Epithelial cell of proximal tubule (primary cell): ENCODE results near the gene SLC35G4. TPM values are rescaled to one million over a fixed set of nuclear protein-coding genes. Genes with fewer than 3 reads are reported as not detected.

Experiments used
- DNase-seq: peaks from one replicate; pipeline ENCODE4 v3.0.0-alpha.2; 2011; ENCODE audit warnings: low read depth
- H3K4me3 ChIP-seq: 2 replicates; pipeline ENCODE4 v1.5.1; 2011; ENCODE audit warnings: low read depth, mild to moderate bottlenecking, low read length
- total RNA-seq: library from RNA; depleted of rRNA; stranded (reverse); fragments of >200 nt; gene quantifications from 2 replicates; pipeline ENCODE4 v1.2.3, GENCODE V29; 2015
- TF ChIP-seq, protein P1 (sequence below): conservative IDR thresholded peaks from 2 replicates; pipeline ENCODE4 v1.5.1; 2012; ENCODE audit warnings: low read depth, mild to moderate bottlenecking, low read length

Gene SLC35G4
- total RNA-seq, 1 donor from 2014 or later = not detected

DNA sequence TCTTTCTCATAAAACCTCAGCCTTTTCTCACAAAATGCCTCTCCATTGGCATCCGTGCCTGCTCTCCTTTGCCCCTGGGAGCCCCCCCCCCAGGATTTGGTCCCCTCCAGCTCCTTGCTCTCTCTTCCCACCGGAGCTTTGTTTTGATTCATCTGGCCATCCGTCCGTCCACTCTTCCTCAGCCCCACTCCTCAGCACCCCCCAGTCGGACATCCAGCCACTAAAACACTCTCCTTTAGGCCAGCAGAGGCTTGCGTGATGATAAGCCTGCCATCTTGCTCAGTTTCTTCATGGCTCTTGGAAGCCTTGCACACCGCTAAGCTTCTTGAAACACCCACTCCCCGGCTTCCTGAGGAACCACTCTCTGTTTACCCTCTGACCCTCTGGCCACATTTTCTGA, 48.2 kb downstream of the SLC35G4 start:
- TF ChIP-seq, protein P1, sequence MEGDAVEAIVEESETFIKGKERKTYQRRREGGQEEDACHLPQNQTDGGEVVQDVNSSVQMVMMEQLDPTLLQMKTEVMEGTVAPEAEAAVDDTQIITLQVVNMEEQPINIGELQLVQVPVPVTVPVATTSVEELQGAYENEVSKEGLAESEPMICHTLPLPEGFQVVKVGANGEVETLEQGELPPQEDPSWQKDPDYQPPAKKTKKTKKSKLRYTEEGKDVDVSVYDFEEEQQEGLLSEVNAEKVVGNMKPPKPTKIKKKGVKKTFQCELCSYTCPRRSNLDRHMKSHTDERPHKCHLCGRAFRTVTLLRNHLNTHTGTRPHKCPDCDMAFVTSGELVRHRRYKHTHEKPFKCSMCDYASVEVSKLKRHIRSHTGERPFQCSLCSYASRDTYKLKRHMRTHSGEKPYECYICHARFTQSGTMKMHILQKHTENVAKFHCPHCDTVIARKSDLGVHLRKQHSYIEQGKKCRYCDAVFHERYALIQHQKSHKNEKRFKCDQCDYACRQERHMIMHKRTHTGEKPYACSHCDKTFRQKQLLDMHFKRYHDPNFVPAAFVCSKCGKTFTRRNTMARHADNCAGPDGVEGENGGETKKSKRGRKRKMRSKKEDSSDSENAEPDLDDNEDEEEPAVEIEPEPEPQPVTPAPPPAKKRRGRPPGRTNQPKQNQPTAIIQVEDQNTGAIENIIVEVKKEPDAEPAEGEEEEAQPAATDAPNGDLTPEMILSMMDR = no peak
- no peak for DNase-seq
- no peak overlapping the region for H3K4me3 ChIP-seq

DNA sequence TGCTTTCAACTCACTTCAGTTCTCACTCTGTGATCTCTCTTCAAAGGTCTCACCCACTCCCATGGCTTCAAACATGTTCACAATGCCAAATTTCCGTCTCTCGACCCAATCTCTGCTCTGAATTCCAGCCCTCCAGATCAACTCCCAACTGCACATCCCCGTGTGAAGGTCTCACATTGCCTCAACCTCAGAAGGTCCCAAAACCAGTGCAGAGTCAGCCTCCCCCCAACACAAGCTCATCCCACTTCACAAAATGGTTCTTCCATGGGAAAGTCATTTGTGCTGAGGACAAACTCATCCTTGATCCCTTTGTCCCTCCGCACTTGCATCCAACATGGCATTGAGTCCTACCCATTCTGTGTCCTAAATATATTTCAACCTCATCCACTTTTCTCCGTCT, 48.6 kb downstream of the SLC35G4 start:
- TF ChIP-seq, protein P1 = no peak
- H3K4me3 ChIP-seq = no peak overlapping the region
- DNase-seq = no peak

DNA sequence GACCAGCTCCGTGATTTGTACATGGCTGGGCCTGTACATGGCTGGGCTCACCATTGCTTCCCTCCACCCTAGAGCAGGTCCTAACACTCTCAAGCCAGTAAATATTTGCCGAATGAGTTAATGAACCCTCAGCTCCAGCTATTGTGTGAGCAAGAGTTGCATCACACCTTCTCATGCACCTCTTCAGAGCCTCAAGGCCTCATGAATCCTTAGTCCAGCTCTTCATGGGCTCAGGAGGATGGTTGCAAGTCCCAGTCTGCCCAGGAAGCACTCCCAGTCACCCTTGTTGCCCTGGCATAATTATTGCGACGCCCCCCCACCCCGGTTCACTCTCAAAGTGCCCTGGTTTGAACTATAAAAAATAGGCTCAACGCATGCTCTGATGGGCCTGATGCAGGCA, 49.6 kb downstream of the SLC35G4 start:
- H3K4me3 ChIP-seq = no peak overlapping the region
- no peak for DNase-seq
- TF ChIP-seq, protein P1 = no peak

Other genes with a start within 250 kb of the SLC35G4 start
- gene GNAL, start 79.7 kb downstream of the SLC35G4 start, total RNA-seq = 3.2 and 5.0 TPM in 2 replicates
- 37.7 and 69.8 TPM in 2 replicates for gene CHMP1B, start 241.8 kb downstream of the SLC35G4 start, total RNA-seq